ENCODE results near the gene HUS1B. TPM values are rescaled to one million over a fixed set of nuclear protein-coding genes. Genes with fewer than 3 reads are reported as not detected.

Gene HUS1B
- total RNA-seq, 1 experiment from 2014 or later, result 0.94 TPM

- H4K20me1 ChIP-seq (ENCODE audit: insufficient read depth), result no peaks in the 10 kb centered on the region
- no peak overlapping the region for H3K4me3 ChIP-seq
- no peak for DNase-seq
- ChIA-PET POLR2A (ENCODE audit: unreplicated experiment) (interaction anchor here (0.5 to 0.6 kb wide), 2 partner anchors 13 to 483 kb away, joined by 3 to 5 read pairs; no protein-coding TSS in a partner anchor), CTCF (no interaction called here)
- no TSS peak for BruUV-seq (replicated peaks)
- no peaks in the 10 kb centered on the region for H3F3A ChIP-seq (ENCODE audit: insufficient read depth, low read depth)
- H3K36me3 ChIP-seq (ENCODE audit: low read depth), result no peaks in the 10 kb centered on the region
- no peak for TF ChIP-seq EZH2 (IDR thresholded peaks at IDR 0.05; ENCODE audit: low read depth)
- TF ChIP-seq, protein P1, sequence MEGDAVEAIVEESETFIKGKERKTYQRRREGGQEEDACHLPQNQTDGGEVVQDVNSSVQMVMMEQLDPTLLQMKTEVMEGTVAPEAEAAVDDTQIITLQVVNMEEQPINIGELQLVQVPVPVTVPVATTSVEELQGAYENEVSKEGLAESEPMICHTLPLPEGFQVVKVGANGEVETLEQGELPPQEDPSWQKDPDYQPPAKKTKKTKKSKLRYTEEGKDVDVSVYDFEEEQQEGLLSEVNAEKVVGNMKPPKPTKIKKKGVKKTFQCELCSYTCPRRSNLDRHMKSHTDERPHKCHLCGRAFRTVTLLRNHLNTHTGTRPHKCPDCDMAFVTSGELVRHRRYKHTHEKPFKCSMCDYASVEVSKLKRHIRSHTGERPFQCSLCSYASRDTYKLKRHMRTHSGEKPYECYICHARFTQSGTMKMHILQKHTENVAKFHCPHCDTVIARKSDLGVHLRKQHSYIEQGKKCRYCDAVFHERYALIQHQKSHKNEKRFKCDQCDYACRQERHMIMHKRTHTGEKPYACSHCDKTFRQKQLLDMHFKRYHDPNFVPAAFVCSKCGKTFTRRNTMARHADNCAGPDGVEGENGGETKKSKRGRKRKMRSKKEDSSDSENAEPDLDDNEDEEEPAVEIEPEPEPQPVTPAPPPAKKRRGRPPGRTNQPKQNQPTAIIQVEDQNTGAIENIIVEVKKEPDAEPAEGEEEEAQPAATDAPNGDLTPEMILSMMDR (conservative IDR thresholded peaks at IDR 0.05), result no peak
- H3K79me2 ChIP-seq (ENCODE audit: low read depth), result no peaks in the 10 kb centered on the region
- H3K9me2 ChIP-seq (ENCODE audit: insufficient read depth), result no peaks in the 10 kb centered on the region
- H3K27ac ChIP-seq, result no peak overlapping the region
- no peaks in the 10 kb centered on the region for H3K4me1 ChIP-seq (replicated peaks; ENCODE audit: insufficient read depth)
- H2AFZ ChIP-seq, result no peak overlapping the region
- no peaks in the 10 kb centered on the region for H3K9me3 ChIP-seq (ENCODE audit: insufficient read depth, low read depth)
- no peak overlapping the region for H3K4me2 ChIP-seq
- no peaks in the 10 kb centered on the region for H3K27me3 ChIP-seq (ENCODE audit: insufficient read depth, low read depth)
- intact Hi-C loops (cut with micrococcal nuclease; ENCODE audit: unreplicated experiment), result no loop called here
These were observed 3.0 kb upstream of the HUS1B start for GRCh38 chr6:659716-660581.

GRCh38 chr6:658244-658643, 1.3 kb upstream of the HUS1B start:
- DNase-seq, result no peak
- intact Hi-C loops (cut with micrococcal nuclease; ENCODE audit: unreplicated experiment), result no loop called here
- Histone ChIP-seq H3K9me3 (ENCODE audit: insufficient read depth, low read depth) (no peaks in the 10 kb centered on the region), H2AFZ (no peak overlapping the region), H4K20me1 (ENCODE audit: insufficient read depth) (no peaks in the 10 kb centered on the region), H3K9me2 (ENCODE audit: insufficient read depth) (no peaks in the 10 kb centered on the region), H3K79me2 (ENCODE audit: low read depth) (no peaks in the 10 kb centered on the region), H3F3A (ENCODE audit: insufficient read depth, low read depth) (no peaks in the 10 kb centered on the region), H3K4me1 (replicated peaks; ENCODE audit: insufficient read depth) (no peaks in the 10 kb centered on the region), H3K4me3 (no peak overlapping the region), H3K36me3 (ENCODE audit: low read depth) (no peaks in the 10 kb centered on the region), H3K4me2 (no peak overlapping the region), H3K27me3 (ENCODE audit: insufficient read depth, low read depth) (no peaks in the 10 kb centered on the region), H3K27ac (no peak overlapping the region)
- TF ChIP-seq, protein P1 (conservative IDR thresholded peaks at IDR 0.05), result no peak
- TF ChIP-seq EZH2 (IDR thresholded peaks at IDR 0.05; ENCODE audit: low read depth), result no peak
- BruUV-seq (replicated peaks), result no TSS peak
- ChIA-PET POLR2A (ENCODE audit: unreplicated experiment) (no interaction called here), CTCF (no interaction called here)

- Histone ChIP-seq H4K20me1 (ENCODE audit: insufficient read depth) (no peaks in the 10 kb centered on the region), H2AFZ (no peak overlapping the region), H3K36me3 (ENCODE audit: low read depth) (no peaks in the 10 kb centered on the region), H3K9me2 (ENCODE audit: insufficient read depth) (no peaks in the 10 kb centered on the region), H3K4me1 (replicated peaks; ENCODE audit: insufficient read depth) (no peaks in the 10 kb centered on the region), H3K9me3 (ENCODE audit: insufficient read depth, low read depth) (no peaks in the 10 kb centered on the region), H3K27me3 (ENCODE audit: insufficient read depth, low read depth) (no peaks in the 10 kb centered on the region), H3K4me2 (no peak overlapping the region), H3K4me3 (no peak overlapping the region), H3K27ac (no peak overlapping the region), H3F3A (ENCODE audit: insufficient read depth, low read depth) (no peaks in the 10 kb centered on the region), H3K79me2 (ENCODE audit: low read depth) (no peaks in the 10 kb centered on the region)
- intact Hi-C loops (cut with micrococcal nuclease; ENCODE audit: unreplicated experiment), result no loop called here
- DNase-seq, result no peak
- no TSS peak for BruUV-seq (replicated peaks)
- ChIA-PET POLR2A (ENCODE audit: unreplicated experiment) (no interaction called here), CTCF (no interaction called here)
- TF ChIP-seq EZH2 (IDR thresholded peaks at IDR 0.05; ENCODE audit: low read depth), result no peak
- TF ChIP-seq, protein P1 (conservative IDR thresholded peaks at IDR 0.05), result no peak
These were observed 843 bp upstream of the HUS1B start for GRCh38 chr6:657743-658142.
